Eye (tissue), 1 donor: Measurements from ENCODE around the gene ZC3H18.

ENCODE experiments used
- DNase-seq: peaks from one replicate; pipeline ENCODE4 v3.0.0-alpha.2; 2015

The ZC3H18 gene

GRCh38 chr16:88642881-88643643, 72.9 kb downstream of the ZC3H18 start:
- no peak for DNase-seq

- no peak for DNase-seq
These were observed 73.4 kb downstream of the ZC3H18 start for GRCh38 chr16:88643644-88643932.

GRCh38 chr16:88645455-88645854, 75.3 kb downstream of the ZC3H18 start:
- DNase-seq, result no peak

GRCh38 chr16:88645941-88646340, 75.7 kb downstream of the ZC3H18 start:
- DNase-seq, result no peak

GRCh38 chr16:88646345-88647034, 76.3 kb downstream of the ZC3H18 start:
- no peak for DNase-seq

- no peak for DNase-seq
These were observed 77.2 kb downstream of the ZC3H18 start for GRCh38 chr16:88647178-88648070.

- no peak for DNase-seq
These were observed 79.2 kb downstream of the ZC3H18 start for GRCh38 chr16:88649195-88649923.

GRCh38 chr16:88649924-88650748, 79.9 kb downstream of the ZC3H18 start:
- peak; percentile 76 for DNase-seq

- peak; percentile 58 for DNase-seq
These were observed 80.6 kb downstream of the ZC3H18 start, which contains the start of gene CYBA for GRCh38 chr16:88650749-88651275. CYBA (minus strand) TSS chr16:88651053; CDS start chr16:88651013, 40 bp downstream.

- DNase-seq, result peak; percentile 52
These were observed 81.2 kb downstream of the ZC3H18 start for GRCh38 chr16:88651276-88651988.

- DNase-seq, result no peak
These were observed 82.0 kb downstream of the ZC3H18 start for GRCh38 chr16:88651989-88652761.

GRCh38 chr16:88652762-88653063, 82.5 kb downstream of the ZC3H18 start:
- DNase-seq, result no peak

- no peak for DNase-seq
These were observed 82.9 kb downstream of the ZC3H18 start for GRCh38 chr16:88653101-88653500.

GRCh38 chr16:88653596-88654362, 83.6 kb downstream of the ZC3H18 start:
- DNase-seq, result no peak

GRCh38 chr16:88654363-88655052, 84.3 kb downstream of the ZC3H18 start:
- no peak for DNase-seq

- no peak for DNase-seq
These were observed 85.0 kb downstream of the ZC3H18 start for GRCh38 chr16:88655053-88655732.

- DNase-seq, result no peak
These were observed 85.6 kb downstream of the ZC3H18 start for GRCh38 chr16:88655733-88656281.
